ENCODE data around the gene MAT1A. TPM values are rescaled to one million over a fixed set of nuclear protein-coding genes. Genes with fewer than 3 reads are reported as not detected.

Gene MAT1A
- total RNA-seq, 4 donors from 2014 or later: 0.22 to 0.39 (median 0.25) TPM; not detected in 1

DNA sequence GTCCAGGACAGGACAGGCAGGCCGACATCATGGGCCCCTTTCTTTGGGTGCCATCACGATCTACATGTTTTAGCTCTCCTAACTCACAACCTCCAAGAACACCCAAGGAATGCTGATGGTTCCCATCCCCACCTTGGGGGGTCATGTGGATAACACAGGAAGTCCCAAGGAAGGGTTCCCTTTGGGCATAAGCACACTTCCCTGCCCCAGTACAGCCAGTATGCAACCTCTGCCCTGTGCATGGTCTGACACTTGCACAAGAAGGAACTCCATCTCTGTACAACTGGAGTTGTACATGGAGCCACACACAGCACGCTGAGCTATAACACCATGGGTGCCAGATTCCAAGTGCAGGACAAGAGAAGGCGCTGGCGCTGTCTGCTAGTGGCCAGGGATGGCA is 11.0 kb downstream of the MAT1A start:
- Histone ChIP-seq H3K27me3 (no peaks in the 10 kb centered on the region), H3K27ac (no peak overlapping the region), H3K4me1 (peaks cover 16 to 20% of the 10 kb centered on the region in 2 donors), H3K4me3 (replicated peaks in 1 of 3) (no peak overlapping the region), H3K9me3 (no peaks in the 10 kb centered on the region), H3K36me3 (no peaks in the 10 kb centered on the region)
- no peak for DNase-seq
- TF ChIP-seq POLR2A (IDR thresholded peaks at IDR 0.05): no peak
- TF ChIP-seq, protein P1, sequence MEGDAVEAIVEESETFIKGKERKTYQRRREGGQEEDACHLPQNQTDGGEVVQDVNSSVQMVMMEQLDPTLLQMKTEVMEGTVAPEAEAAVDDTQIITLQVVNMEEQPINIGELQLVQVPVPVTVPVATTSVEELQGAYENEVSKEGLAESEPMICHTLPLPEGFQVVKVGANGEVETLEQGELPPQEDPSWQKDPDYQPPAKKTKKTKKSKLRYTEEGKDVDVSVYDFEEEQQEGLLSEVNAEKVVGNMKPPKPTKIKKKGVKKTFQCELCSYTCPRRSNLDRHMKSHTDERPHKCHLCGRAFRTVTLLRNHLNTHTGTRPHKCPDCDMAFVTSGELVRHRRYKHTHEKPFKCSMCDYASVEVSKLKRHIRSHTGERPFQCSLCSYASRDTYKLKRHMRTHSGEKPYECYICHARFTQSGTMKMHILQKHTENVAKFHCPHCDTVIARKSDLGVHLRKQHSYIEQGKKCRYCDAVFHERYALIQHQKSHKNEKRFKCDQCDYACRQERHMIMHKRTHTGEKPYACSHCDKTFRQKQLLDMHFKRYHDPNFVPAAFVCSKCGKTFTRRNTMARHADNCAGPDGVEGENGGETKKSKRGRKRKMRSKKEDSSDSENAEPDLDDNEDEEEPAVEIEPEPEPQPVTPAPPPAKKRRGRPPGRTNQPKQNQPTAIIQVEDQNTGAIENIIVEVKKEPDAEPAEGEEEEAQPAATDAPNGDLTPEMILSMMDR (IDR thresholded peaks at IDR 0.05): no peak
- 95 to 99% methylated on average over 5 of the region's 5 CpGs for WGBS, 2 donors
- intact Hi-C loops (cut with DNase I): no loop called here

DNA sequence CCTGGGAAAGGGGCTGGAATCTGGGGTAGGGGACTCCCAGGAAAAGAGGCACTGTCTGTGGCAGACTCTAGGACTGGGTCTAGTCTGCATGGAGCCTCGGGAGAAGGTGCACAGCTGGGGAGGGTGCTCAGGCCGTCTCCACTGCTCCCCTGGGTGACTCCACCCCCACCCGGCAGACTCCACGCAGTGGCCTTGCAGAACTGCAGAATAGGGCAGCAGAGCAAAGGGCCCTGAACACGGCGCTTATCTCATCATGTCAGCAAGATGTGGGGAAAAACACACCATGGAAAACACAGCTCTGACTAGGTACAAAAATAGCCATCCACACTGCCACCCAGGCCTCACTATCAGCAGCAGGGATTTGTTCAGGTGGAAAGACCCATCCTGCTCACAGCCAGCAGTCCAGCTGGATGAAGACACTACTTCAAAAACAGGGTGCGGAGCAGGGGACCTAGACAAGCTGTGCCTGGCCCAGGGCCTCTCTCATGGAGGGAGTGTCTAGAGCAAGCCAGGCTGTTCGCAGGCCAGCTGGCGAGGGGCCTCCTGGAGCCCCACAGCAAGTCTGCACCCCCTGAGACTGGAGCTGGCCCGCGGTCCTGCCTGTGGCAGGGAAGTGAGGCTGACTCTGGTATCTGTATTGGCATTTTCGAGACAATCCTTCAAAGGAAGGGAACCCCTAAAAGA is 11.7 kb downstream of the MAT1A start:
- intact Hi-C loops (cut with DNase I): no loop called here
- no peaks in the 10 kb centered on the region for H3K27me3 ChIP-seq
- no peaks in the 10 kb centered on the region for H3K36me3 ChIP-seq
- no peak overlapping the region for H3K27ac ChIP-seq
- H3K4me1 ChIP-seq: peaks cover 11 to 16% of the 10 kb centered on the region in 2 donors
- H3K4me3 ChIP-seq (replicated peaks in 1 of 3): no peak overlapping the region
- no peak for TF ChIP-seq POLR2A (IDR thresholded peaks at IDR 0.05)
- 83 to 85% methylated on average over 11 of the region's 12 CpGs for WGBS, 2 donors
- no peaks in the 10 kb centered on the region for H3K9me3 ChIP-seq
- DNase-seq: no peak

DNA sequence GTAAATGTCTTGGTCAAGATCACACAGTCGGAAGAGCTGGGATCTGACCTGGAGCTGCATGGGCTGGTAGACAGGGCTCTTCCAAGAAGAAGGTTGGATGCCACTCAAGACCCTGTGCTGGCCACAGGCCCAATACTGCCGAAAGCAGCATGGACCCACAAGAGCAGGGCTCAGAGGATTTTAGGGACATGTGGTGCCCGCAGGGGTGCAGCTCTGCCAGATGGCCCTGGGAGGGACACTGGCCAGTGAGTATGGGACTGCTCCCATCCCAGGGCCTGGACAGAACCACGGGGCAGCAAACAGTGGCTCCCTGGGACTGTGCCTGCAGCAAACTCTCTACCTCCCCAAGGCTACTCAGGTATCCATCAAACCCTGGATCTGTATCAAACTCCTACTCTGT is 12.4 kb downstream of the MAT1A start:
- WGBS, 2 donors: 90 to 91% methylated on average over 3 of the region's 4 CpGs
- intact Hi-C loops (cut with DNase I): no loop called here
- H3K4me3 ChIP-seq (replicated peaks in 1 of 3): no peak overlapping the region
- no peak overlapping the region for H3K27ac ChIP-seq
- H3K27me3 ChIP-seq: no peaks in the 10 kb centered on the region
- no peak for TF ChIP-seq POLR2A (IDR thresholded peaks at IDR 0.05)
- TF ChIP-seq, protein P1 (IDR thresholded peaks at IDR 0.05): no peak
- DNase-seq: no peak
- H3K9me3 ChIP-seq: no peaks in the 10 kb centered on the region
- H3K36me3 ChIP-seq: no peaks in the 10 kb centered on the region
- H3K4me1 ChIP-seq: peaks cover 7 to 9% of the 10 kb centered on the region in 2 donors

DNA sequence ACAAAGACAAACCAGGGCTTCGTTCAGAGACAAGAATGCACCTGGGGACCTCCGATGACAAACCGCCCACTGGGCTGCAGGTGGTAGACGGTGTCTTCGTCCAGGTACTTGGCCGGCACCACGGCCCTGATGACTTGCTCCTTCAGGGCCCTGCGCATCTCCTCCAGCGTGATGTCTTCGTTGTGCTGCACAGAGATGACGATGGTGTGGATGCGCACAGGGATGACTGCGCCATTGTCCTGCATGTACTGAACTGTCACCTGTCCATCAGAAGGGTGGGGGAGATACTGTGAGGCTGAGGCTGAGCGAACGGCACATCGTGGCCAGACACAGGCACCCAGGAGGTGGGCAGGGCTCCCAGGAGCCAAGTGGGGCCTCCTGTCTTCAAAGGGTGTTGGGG is 13.1 kb downstream of the MAT1A start:
- Histone ChIP-seq H3K27me3 (no peaks in the 10 kb centered on the region), H3K4me3 (replicated peaks in 1 of 3) (no peak overlapping the region), H3K9me3 (no peaks in the 10 kb centered on the region), H3K27ac (no peak overlapping the region), H3K4me1 (peaks cover 1 to 2% of the 10 kb centered on the region in 2 donors), H3K36me3 (no peaks in the 10 kb centered on the region)
- intact Hi-C loops (cut with DNase I): no loop called here
- TF ChIP-seq POLR2A (IDR thresholded peaks at IDR 0.05): no peak
- TF ChIP-seq, protein P1 (IDR thresholded peaks at IDR 0.05): no peak
- WGBS, 2 donors: 98% methylated on average over 16 of the region's 16 CpGs
- no peak for DNase-seq

DNA sequence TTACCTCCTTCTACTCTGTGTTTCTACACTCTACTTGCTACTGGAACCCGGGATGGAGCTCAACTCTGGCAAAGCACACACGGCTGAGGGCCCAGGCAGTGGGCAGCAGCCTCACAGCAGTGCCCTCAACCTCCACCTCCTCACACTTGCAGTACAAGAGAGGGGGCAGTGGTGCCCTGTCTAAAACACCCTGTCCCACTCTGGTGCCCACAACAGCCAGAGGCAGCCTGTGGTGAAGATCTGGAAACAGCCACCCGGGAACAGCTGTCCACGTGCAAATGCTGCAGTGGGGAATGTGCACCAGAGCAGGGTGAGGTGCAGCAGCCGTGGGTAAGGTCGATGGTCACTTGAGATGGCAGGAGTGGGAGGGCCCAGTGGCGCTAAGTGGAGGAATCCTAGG is 13.7 kb downstream of the MAT1A start:
- DNase-seq: no peak
- H3K4me3 ChIP-seq (replicated peaks in 1 of 3): no peak overlapping the region
- intact Hi-C loops (cut with DNase I): no loop called here
- WGBS, 2 donors: 55 to 73% methylated on average over 4 to 7 of the region's 7 CpGs
- no peaks in the 10 kb centered on the region for H3K36me3 ChIP-seq
- no peak overlapping the region for H3K27ac ChIP-seq
- no peaks in the 10 kb centered on the region for H3K9me3 ChIP-seq
- TF ChIP-seq, protein P1 (IDR thresholded peaks at IDR 0.05): no peak
- no peak for TF ChIP-seq POLR2A (IDR thresholded peaks at IDR 0.05)
- no peaks in the 10 kb centered on the region for H3K4me1 ChIP-seq
- no peaks in the 10 kb centered on the region for H3K27me3 ChIP-seq
